ENCODE results near the gene MIF4GD.

GRCh38 chr17:75240394-75241142 lies 30.5 kb downstream of the MIF4GD start:
- TF ChIP-seq, protein P1, sequence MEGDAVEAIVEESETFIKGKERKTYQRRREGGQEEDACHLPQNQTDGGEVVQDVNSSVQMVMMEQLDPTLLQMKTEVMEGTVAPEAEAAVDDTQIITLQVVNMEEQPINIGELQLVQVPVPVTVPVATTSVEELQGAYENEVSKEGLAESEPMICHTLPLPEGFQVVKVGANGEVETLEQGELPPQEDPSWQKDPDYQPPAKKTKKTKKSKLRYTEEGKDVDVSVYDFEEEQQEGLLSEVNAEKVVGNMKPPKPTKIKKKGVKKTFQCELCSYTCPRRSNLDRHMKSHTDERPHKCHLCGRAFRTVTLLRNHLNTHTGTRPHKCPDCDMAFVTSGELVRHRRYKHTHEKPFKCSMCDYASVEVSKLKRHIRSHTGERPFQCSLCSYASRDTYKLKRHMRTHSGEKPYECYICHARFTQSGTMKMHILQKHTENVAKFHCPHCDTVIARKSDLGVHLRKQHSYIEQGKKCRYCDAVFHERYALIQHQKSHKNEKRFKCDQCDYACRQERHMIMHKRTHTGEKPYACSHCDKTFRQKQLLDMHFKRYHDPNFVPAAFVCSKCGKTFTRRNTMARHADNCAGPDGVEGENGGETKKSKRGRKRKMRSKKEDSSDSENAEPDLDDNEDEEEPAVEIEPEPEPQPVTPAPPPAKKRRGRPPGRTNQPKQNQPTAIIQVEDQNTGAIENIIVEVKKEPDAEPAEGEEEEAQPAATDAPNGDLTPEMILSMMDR (IDR thresholded peaks at IDR 0.05; ENCODE audit: low read length) = peak; percentile 69
- no peak for TF ChIP-seq EZH2 (optimal IDR thresholded peaks at IDR 0.05; ENCODE audit: low read depth, low read length)

Measured in MM.1S (cell line).